SU-DHL-6 (cell line): Measurements from ENCODE around the gene MSH6.

ENCODE experiments used
- H2AFZ ChIP-seq: fragments of 200-600 bp; sonication (generic); 2 replicates; pipeline ENCODE4 v1.6.1; 2014; ENCODE audit warnings: low read depth, mild to moderate bottlenecking, moderate library complexity, mixed read lengths, antibody characterized with exemption, low read length; ENCODE audit not compliant: severe bottlenecking
- H3F3A ChIP-seq: fragments of 200-600 bp; shearing (Covaris generic); 2 replicates; pipeline ENCODE4 v1.6.0; 2016; ENCODE audit warnings: antibody characterized with exemption, mild to moderate bottlenecking; ENCODE audit not compliant: insufficient read depth
- H3K27ac ChIP-seq: fragments of 200-600 bp; sonication (generic); 2 replicates; pipeline ENCODE4 v1.5.1; 2016; ENCODE audit warnings: low read depth, mild to moderate bottlenecking, low read length, moderate library complexity, mixed read lengths
- H3K27me3 ChIP-seq: fragments of 200-600 bp; sonication (generic), shearing (Covaris generic); 2 replicates; pipeline ENCODE4 v1.6.0; 2014; ENCODE audit warnings: mild to moderate bottlenecking, low read length
- H3K36me3 ChIP-seq: fragments of 200-600 bp; sonication (generic); 2 replicates; pipeline ENCODE4 v1.6.1; 2014; ENCODE audit warnings: mild to moderate bottlenecking, low read length, mixed read lengths
- H3K4me2 ChIP-seq: fragments of 300-600, 200-600 bp; shearing (Covaris generic), sonication (generic); 2 replicates; pipeline ENCODE4 v1.6.0; 2014; ENCODE audit warnings: low read length, low read depth, mild to moderate bottlenecking; ENCODE audit not compliant: poor library complexity, severe bottlenecking
- H3K4me3 ChIP-seq: fragments of 200-600 bp; sonication (generic); 2 replicates; pipeline ENCODE4 v1.5.1; 2014; ENCODE audit warnings: antibody characterized with exemption, low read length, mild to moderate bottlenecking, mixed read lengths; ENCODE audit not compliant: insufficient read depth, poor library complexity, severe bottlenecking
- H3K79me2 ChIP-seq: fragments of 200-600 bp; sonication (generic); 2 replicates; pipeline ENCODE4 v1.6.1; 2014; ENCODE audit warnings: mild to moderate bottlenecking, low read length, moderate library complexity; ENCODE audit not compliant: insufficient read depth
- H3K9ac ChIP-seq: fragments of 200-600 bp; sonication (generic); 2 replicates; pipeline ENCODE4 v1.7.0; 2014; ENCODE audit warnings: mild to moderate bottlenecking, low read length
- H3K9me2 ChIP-seq: fragments of 200-600 bp; sonication (generic); replicated peaks from 2 replicates; pipeline ENCODE4 v1.6.1; 2014; ENCODE audit warnings: low read length; ENCODE audit not compliant: insufficient read depth
- H3K9me3 ChIP-seq: fragments of 200-600 bp; sonication (generic); 2 replicates; pipeline ENCODE4 v1.6.1; 2014; ENCODE audit warnings: low read length, mixed read lengths; ENCODE audit not compliant: insufficient read depth
- H4K20me1 ChIP-seq: fragments of 200-600 bp; sonication (generic); 2 replicates; pipeline ENCODE4 v1.6.1; 2014; ENCODE audit warnings: low read depth, mild to moderate bottlenecking, antibody characterized with exemption, low read length, moderate library complexity, mixed read lengths
- CTCF ChIP-seq: fragments of 200-600 bp; sonication (generic); IDR thresholded peaks from one replicate; pipeline ENCODE4 v1.5.1; 2017; ENCODE audit warnings: antibody characterized with exemption, mild to moderate bottlenecking, low read length, moderate library complexity; ENCODE audit not compliant: insufficient read depth, poor library complexity, severe bottlenecking
- EZH2phosphoT487 ChIP-seq: fragments of 200-600 bp; sonication (generic), shearing (Covaris generic); conservative IDR thresholded peaks from 2 replicates; pipeline ENCODE4 v1.6.1; 2018; ENCODE audit warnings: mild to moderate bottlenecking, antibody characterized with exemption, low read length, moderate library complexity, mixed read lengths

Gene MSH6

GRCh38 chr2:47815764-47816163 lies 32.8 kb downstream of the MSH6 start:
- Histone ChIP-seq H3F3A (peaks cover 36% of the 10 kb centered on the region), H3K27me3 (no peaks in the 10 kb centered on the region), H3K4me3 (no peak overlapping the region), H2AFZ (no peak overlapping the region), H3K9me3 (no peaks in the 10 kb centered on the region), H3K9me2 (no peaks in the 10 kb centered on the region), H4K20me1 (no peaks in the 10 kb centered on the region), H3K36me3 (peaks cover 38% of the 10 kb centered on the region), H3K27ac (no peak overlapping the region), H3K4me2 (no peak overlapping the region), H3K9ac (no peak overlapping the region), H3K79me2 (no peaks in the 10 kb centered on the region)
- TF ChIP-seq EZH2phosphoT487 (no peak), CTCF (no peak)

- Histone ChIP-seq H3K36me3 (peaks cover 35% of the 10 kb centered on the region), H2AFZ (no peak overlapping the region), H3K4me2 (no peak overlapping the region)
These were observed 35.8 kb downstream of the MSH6 start for GRCh38 chr2:47818777-47819176.

GRCh38 chr2:47819834-47820233 lies 36.9 kb downstream of the MSH6 start:
- Histone ChIP-seq H4K20me1 (no peaks in the 10 kb centered on the region), H3K79me2 (no peaks in the 10 kb centered on the region), H3K9ac (no peak overlapping the region), H3K27me3 (no peaks in the 10 kb centered on the region), H3K4me2 (no peak overlapping the region), H3K9me3 (no peaks in the 10 kb centered on the region), H3K9me2 (no peaks in the 10 kb centered on the region), H3K36me3 (peaks cover 32% of the 10 kb centered on the region), H3F3A (peaks cover 8% of the 10 kb centered on the region; the same call in 1 of the 2 replicates), H3K4me3 (no peak overlapping the region), H2AFZ (no peak overlapping the region), H3K27ac (no peak overlapping the region)
- no peak for TF ChIP-seq EZH2phosphoT487
- no peak for TF ChIP-seq CTCF

More at GRCh38 chr2:47818777-47819176, 35.8 kb downstream of the MSH6 start:
- Histone ChIP-seq H3K9ac (no peak overlapping the region), H3K9me2 (no peaks in the 10 kb centered on the region), H3K4me3 (no peak overlapping the region), H3K27me3 (no peaks in the 10 kb centered on the region), H3F3A (peaks cover 14% of the 10 kb centered on the region), H3K9me3 (no peaks in the 10 kb centered on the region), H3K79me2 (no peaks in the 10 kb centered on the region), H4K20me1 (no peaks in the 10 kb centered on the region), H3K27ac (no peak overlapping the region)
- TF ChIP-seq CTCF, result no peak
- TF ChIP-seq EZH2phosphoT487, result no peak
